WTC11 (cell line): ENCODE data around the gene WWP2. TPM values are rescaled to one million over a fixed set of nuclear protein-coding genes. Genes with fewer than 3 reads are reported as not detected.

Experiments
- ATAC-seq: fragments of 200-7000 bp; cut with Tn5 transposase; 2 replicates; pipeline ENCODE4 v1.10.0; 2021; ENCODE audit warnings: mild to moderate bottlenecking, moderate library complexity
- CTCF ChIA-PET: fragments of 300-600 bp; sonication (Branson Sonifier 250); formaldehyde crosslinking; loops from one replicate; lab custom pipeline; 2021; ENCODE audit warnings: antibody characterized with exemption; lab: Charles Lee
- POLR2A ChIA-PET: fragments of 350-600 bp; sonication (Branson Sonifier 250); formaldehyde crosslinking; loops from one replicate; lab custom pipeline; 2021; ENCODE audit warnings: antibody characterized with exemption; lab: Charles Lee
- DNase-seq: peaks from one replicate; pipeline ENCODE4 v3.0.0; 2021; ENCODE audit warnings: low spot score
- H3K27ac Mint-ChIP-seq: 2 replicates; pipeline ENCODE4 v1.8.0; 2021; ENCODE audit warnings: mixed read lengths
- H3K27me3 Mint-ChIP-seq: 2 replicates; pipeline ENCODE4 v1.8.0; 2021; ENCODE audit warnings: low read depth, mild to moderate bottlenecking, moderate library complexity, mixed read lengths
- H3K36me3 Mint-ChIP-seq: 2 replicates; pipeline ENCODE4 v1.8.0; 2021; ENCODE audit warnings: mixed read lengths
- H3K4me1 Mint-ChIP-seq: 2 replicates; pipeline ENCODE4 v1.8.0; 2022; ENCODE audit warnings: mixed read lengths
- H3K4me3 Mint-ChIP-seq: 2 replicates; pipeline ENCODE4 v1.8.0; 2021; ENCODE audit warnings: mild to moderate bottlenecking, moderate library complexity, mixed read lengths
- H3K9me3 Mint-ChIP-seq: 2 replicates; pipeline ENCODE4 v1.8.0; 2021; ENCODE audit warnings: mixed read lengths
- AFF4 ChIP-seq: sonication (generic); formaldehyde crosslinking; IDR thresholded peaks from 2 replicates; pipeline ENCODE4 v1.8.1; 2023; ENCODE audit warnings: mild to moderate bottlenecking, missing genetic modification reagents, borderline replicate concordance
- ARID4B ChIP-seq: sonication (generic); formaldehyde crosslinking; IDR thresholded peaks from 2 replicates; pipeline ENCODE4 v1.8.0; 2023; ENCODE audit warnings: missing genetic modification reagents, mild to moderate bottlenecking, borderline replicate concordance
- ATF1 ChIP-seq: sonication (generic); formaldehyde crosslinking; IDR thresholded peaks from 2 replicates; pipeline ENCODE4 v1.8.1; 2023; ENCODE audit warnings: mild to moderate bottlenecking, moderate library complexity, missing genetic modification reagents
- ATF2 ChIP-seq: sonication (generic); formaldehyde crosslinking; IDR thresholded peaks from 2 replicates; pipeline ENCODE4 v1.8.1; 2022; ENCODE audit warnings: low read depth, missing genetic modification reagents, borderline replicate concordance
- ELF4 ChIP-seq: sonication (generic); formaldehyde crosslinking; IDR thresholded peaks from 2 replicates; pipeline ENCODE4 v1.8.1; 2022; ENCODE audit warnings: low read depth, mild to moderate bottlenecking, moderate library complexity, missing genetic modification reagents
- ESRRA ChIP-seq: sonication (generic); formaldehyde crosslinking; IDR thresholded peaks from 2 replicates; pipeline ENCODE4 v1.8.1; 2022; ENCODE audit warnings: mild to moderate bottlenecking, missing genetic modification reagents, borderline replicate concordance
- FOXP4 ChIP-seq: sonication (generic); formaldehyde crosslinking; IDR thresholded peaks from 2 replicates; pipeline ENCODE4 v1.8.0; 2022; ENCODE audit warnings: mild to moderate bottlenecking, missing genetic modification reagents
- GABPB1 ChIP-seq: sonication (generic); formaldehyde crosslinking; IDR thresholded peaks from 2 replicates; pipeline ENCODE4 v1.8.1; 2023; ENCODE audit warnings: mild to moderate bottlenecking, missing genetic modification reagents
- GRHL2 ChIP-seq: fragments of 250-450 bp; sonication (Bioruptor Pico); IDR thresholded peaks from 2 replicates; pipeline ENCODE4 v1.8.0; 2022; ENCODE audit warnings: mild to moderate bottlenecking, moderate library complexity; ENCODE audit not compliant: insufficient replicate concordance, severe bottlenecking
- IRF1 ChIP-seq: sonication (generic); formaldehyde crosslinking; IDR thresholded peaks from 2 replicates; pipeline ENCODE4 v1.8.0; 2023; ENCODE audit warnings: missing genetic modification reagents
- MYBL2 ChIP-seq: sonication (generic); formaldehyde crosslinking; IDR thresholded peaks from 2 replicates; pipeline ENCODE4 v1.8.1; 2023; ENCODE audit warnings: mild to moderate bottlenecking, moderate library complexity, missing genetic modification reagents
- NR3C1 ChIP-seq: sonication (generic); formaldehyde crosslinking; conservative IDR thresholded peaks from 2 replicates; pipeline ENCODE4 v1.8.1; 2023; ENCODE audit warnings: low read depth, mild to moderate bottlenecking, missing genetic modification reagents
- PRRX2 ChIP-seq: fragments of 250-450 bp; sonication (Bioruptor Pico); IDR thresholded peaks from 2 replicates; pipeline ENCODE4 v1.8.0; 2021; ENCODE audit warnings: mild to moderate bottlenecking
- SP1 ChIP-seq: sonication (generic); formaldehyde crosslinking; conservative IDR thresholded peaks from 2 replicates; pipeline ENCODE4 v1.8.1; 2022; ENCODE audit warnings: missing genetic modification reagents
- TCF7 ChIP-seq: sonication (generic); formaldehyde crosslinking; IDR thresholded peaks from 2 replicates; pipeline ENCODE4 v1.8.0; 2022; ENCODE audit warnings: mild to moderate bottlenecking, low read depth, missing genetic modification reagents, moderate library complexity
- ZNF232 ChIP-seq: sonication (generic); formaldehyde crosslinking; IDR thresholded peaks from 2 replicates; pipeline ENCODE4 v1.8.0; 2022; ENCODE audit warnings: mild to moderate bottlenecking, missing genetic modification reagents
- ZNF281 ChIP-seq: sonication (generic); formaldehyde crosslinking; IDR thresholded peaks from 2 replicates; pipeline ENCODE4 v1.8.0; 2023; ENCODE audit warnings: mild to moderate bottlenecking, missing genetic modification reagents
- ZNF317 ChIP-seq: sonication (generic); formaldehyde crosslinking; IDR thresholded peaks from 2 replicates; pipeline ENCODE4 v1.8.1; 2023; ENCODE audit warnings: low read depth, mild to moderate bottlenecking, moderate library complexity, missing genetic modification reagents, borderline replicate concordance
- total RNA-seq: library from RNA; stranded (reverse); gene quantifications from 3 replicates; pipeline ENCODE4 v1.2.3, GENCODE V29; 2021

The WWP2 gene
- total RNA-seq, 1 experiment from 2014 or later: 39.1 TPM

GRCh38 chr16:69781118-69781517 is 19.0 kb downstream of the WWP2 start:
- peaks cover 4% of the 10 kb centered on the region for H3K36me3 Mint-ChIP-seq
- H3K9me3 Mint-ChIP-seq: peaks cover 2% of the 10 kb centered on the region
- CTCF ChIA-PET: interaction anchor here (1.2 kb wide), 1 partner anchor 149 kb away, joined by 3 read pairs; no protein-coding TSS in a partner anchor
- POLR2A ChIA-PET: no interaction called here
- peak overlapping the region; percentile 8; the same call in 1 of the 2 replicates for H3K27ac Mint-ChIP-seq
- H3K4me1 Mint-ChIP-seq: peaks cover 5% of the 10 kb centered on the region; the same call in 1 of the 2 replicates
- no peaks in the 10 kb centered on the region for H3K27me3 Mint-ChIP-seq
- H3K4me3 Mint-ChIP-seq: no peak overlapping the region
- DNase-seq: no peak
- no peak; the same call in 1 of the 2 replicates for ATAC-seq
- TF ChIP-seq AFF4: no peak
- TF ChIP-seq GABPB1 (CRISPR knock-in tag): 0 out of 2 replicates have a peak, but pooled peaks have one; percentile 22

GRCh38 chr16:69784586-69784985 is 22.5 kb downstream of the WWP2 start:
- no peak for DNase-seq
- Mint-ChIP-seq H3K36me3 (peaks cover 16% of the 10 kb centered on the region), H3K9me3 (no peaks in the 10 kb centered on the region), H3K27me3 (no peaks in the 10 kb centered on the region), H3K27ac (no peak overlapping the region), H3K4me1 (peaks cover 5% of the 10 kb centered on the region; the same call in 1 of the 2 replicates), H3K4me3 (no peak overlapping the region)
- ChIA-PET CTCF (interaction anchor here (0.6 to 3.5 kb wide), 3 partner anchors 12 to 1165 kb away, joined by 4 to 16 read pairs (median 5); partner anchors contain the start of gene NOB1), POLR2A (no interaction called here)
- no peak for ATAC-seq
- TF ChIP-seq ATF1 (CRISPR knock-in tag): no peak
- TF ChIP-seq IRF1 (CRISPR knock-in tag): no peak
- no peak for TF ChIP-seq FOXP4 (CRISPR knock-in tag)
- no peak for TF ChIP-seq ZNF281 (CRISPR knock-in tag)
- no peak for TF ChIP-seq ARID4B
- no peak for TF ChIP-seq TCF7 (CRISPR knock-in tag)
- TF ChIP-seq ELF4 (CRISPR knock-in tag): no peak
- no peak for TF ChIP-seq PRRX2 (CRISPR knock-in tag)
- no peak for TF ChIP-seq MYBL2
- no peak for TF ChIP-seq ZNF232 (CRISPR knock-in tag)
- TF ChIP-seq NR3C1: no peak
- TF ChIP-seq GRHL2 (CRISPR knock-in tag): no peak
- no peak for TF ChIP-seq ZNF317 (CRISPR knock-in tag)
- no peak for TF ChIP-seq ATF2 (CRISPR knock-in tag)
- TF ChIP-seq ESRRA (CRISPR knock-in tag): no peak
- no peak for TF ChIP-seq SP1 (CRISPR knock-in tag)
